ENCODE results near the gene APBA1. TPM values are rescaled to one million over a fixed set of nuclear protein-coding genes. Genes with fewer than 3 reads are reported as not detected.
"Not testable (repeated sequence)": the region's sequence is repeated elsewhere in the genome, so short reads cannot be mapped to it uniquely, and the experiment has no call there.

APBA1 gene
- polyA plus RNA-seq, 2 donors, result 0.82 to 1.3 TPM

GRCh38 chr9:69600314-69601047 lies 71.7 kb downstream of the APBA1 start:
- Histone ChIP-seq H3K36me3 (ENCODE audit: control insufficient read depth in 2 of 2, insufficient read depth in 2 of 2, low read length in 1 of 2) (no peaks in the 10 kb centered on the region), H3K4me3 (ENCODE audit: low read depth in 1 of 2, low read length in 2 of 2) (no peak overlapping the region), H3K9me3 (ENCODE audit: control insufficient read depth in 2 of 2, insufficient read depth in 1 of 2, low read depth in 1 of 2, low read length in 1 of 2) (no peaks in the 10 kb centered on the region), H3K27me3 (ENCODE audit: control insufficient read depth in 1 of 2, insufficient read depth in 2 of 2, low read length in 2 of 2) (no peaks in the 10 kb centered on the region), H3K27ac (ENCODE audit: low read depth in 2 of 2, low read length in 1 of 2) (no peak overlapping the region), H3K4me1 (ENCODE audit: control insufficient read depth in 2 of 2, insufficient read depth in 2 of 2, low read length in 1 of 2) (no peaks in the 10 kb centered on the region)
- 86 to 88% methylated on average over 7 of the region's 7 CpGs for WGBS, 2 donors

DNA sequence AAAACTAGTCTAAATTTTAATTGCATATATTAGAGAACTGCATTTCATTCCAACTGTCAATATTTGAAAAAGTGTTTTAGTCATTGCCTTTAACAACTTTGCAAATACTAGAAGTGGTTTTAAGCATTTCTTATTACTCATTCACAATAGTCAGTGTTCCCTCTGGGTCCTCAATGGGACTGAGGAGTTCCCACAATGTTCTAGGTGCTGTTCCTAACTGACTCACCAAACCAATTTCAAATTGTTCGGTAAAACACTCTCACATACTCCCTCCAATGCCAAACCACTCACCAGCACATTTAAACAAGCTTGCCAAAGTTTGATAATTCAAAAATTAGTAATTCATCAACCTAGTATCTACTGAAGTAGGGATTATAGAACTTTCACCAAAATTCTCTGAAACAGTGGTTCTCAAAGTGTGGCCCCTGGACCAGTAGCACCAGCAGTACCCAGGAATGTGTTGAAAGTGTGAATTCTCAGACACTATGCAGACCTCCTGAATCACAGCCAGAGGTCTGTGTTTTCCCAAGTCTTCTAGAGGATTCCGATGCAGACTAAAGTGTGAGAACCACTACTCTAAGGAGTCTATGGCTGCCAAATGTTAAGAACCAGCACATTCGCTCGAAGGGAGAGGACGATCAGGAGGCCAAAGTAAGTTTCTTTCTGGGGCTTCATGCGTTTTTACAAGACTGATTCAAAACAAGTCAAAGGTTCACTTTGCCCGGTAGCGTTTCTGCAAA lies 72.8 kb downstream of the APBA1 start:
- Histone ChIP-seq H3K27ac (ENCODE audit: low read depth in 2 of 2, low read length in 1 of 2) (no peak overlapping the region), H3K27me3 (ENCODE audit: control insufficient read depth in 1 of 2, insufficient read depth in 2 of 2, low read length in 2 of 2) (no peaks in the 10 kb centered on the region), H3K36me3 (ENCODE audit: control insufficient read depth in 2 of 2, insufficient read depth in 2 of 2, low read length in 1 of 2) (no peaks in the 10 kb centered on the region), H3K9me3 (ENCODE audit: control insufficient read depth in 2 of 2, insufficient read depth in 1 of 2, low read depth in 1 of 2, low read length in 1 of 2) (no peaks in the 10 kb centered on the region), H3K4me3 (ENCODE audit: low read depth in 1 of 2, low read length in 2 of 2) (no peak overlapping the region), H3K4me1 (ENCODE audit: control insufficient read depth in 2 of 2, insufficient read depth in 2 of 2, low read length in 1 of 2) (no peaks in the 10 kb centered on the region)
- 80 to 83% methylated on average over 8 of the region's 8 CpGs for WGBS, 2 donors

DNA sequence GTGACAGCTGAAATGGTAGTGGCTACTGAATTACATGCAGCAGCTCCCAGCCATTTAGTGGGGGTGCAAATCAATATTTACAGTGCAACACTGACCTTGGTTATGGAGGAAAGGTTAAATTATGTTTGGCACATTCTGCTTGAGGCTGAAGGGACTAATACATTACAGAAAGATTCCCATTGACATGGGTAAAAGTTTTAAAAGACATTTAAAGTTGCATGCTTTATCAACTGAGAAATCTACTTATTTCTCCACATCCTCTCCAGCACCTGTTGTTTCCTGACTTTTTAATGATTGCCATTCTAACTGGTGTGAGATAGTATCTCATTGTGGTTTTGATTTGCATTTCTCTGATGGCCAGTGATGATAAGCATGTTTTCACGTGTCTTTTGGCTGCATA lies 75.3 kb downstream of the APBA1 start:
- 47 to 51% methylated on average over 1 of the region's 1 CpG for WGBS, 2 donors
- not testable (repeated sequence) for H3K4me1 ChIP-seq (ENCODE audit: control insufficient read depth in 2 of 2, insufficient read depth in 2 of 2, low read length in 1 of 2); H3K36me3 ChIP-seq (ENCODE audit: control insufficient read depth in 2 of 2, insufficient read depth in 2 of 2, low read length in 1 of 2); H3K27me3 ChIP-seq (ENCODE audit: control insufficient read depth in 1 of 2, insufficient read depth in 2 of 2, low read length in 2 of 2); H3K4me3 ChIP-seq (ENCODE audit: low read depth in 1 of 2, low read length in 2 of 2); H3K27ac ChIP-seq (ENCODE audit: low read depth in 2 of 2, low read length in 1 of 2); H3K9me3 ChIP-seq (ENCODE audit: control insufficient read depth in 2 of 2, insufficient read depth in 1 of 2, low read depth in 1 of 2, low read length in 1 of 2)

DNA sequence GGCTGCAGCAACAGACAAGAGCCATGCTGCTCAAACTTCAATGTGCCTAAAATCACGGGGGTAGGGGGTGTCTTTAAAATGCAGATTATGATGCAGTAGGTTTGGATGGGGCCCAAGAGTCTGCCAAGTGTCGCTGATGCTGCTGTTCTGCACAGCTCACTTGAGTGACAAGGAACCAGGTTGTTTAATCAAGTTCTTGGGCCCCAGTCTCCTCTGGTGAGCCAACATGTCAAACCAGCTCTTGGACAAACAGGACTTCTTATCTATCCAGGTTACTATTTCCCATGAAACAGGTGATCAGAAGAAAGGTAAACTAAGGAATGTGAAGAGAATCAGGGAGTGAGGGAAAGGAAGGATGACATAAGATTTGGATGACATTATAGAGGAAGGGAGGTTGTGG lies 78.0 kb downstream of the APBA1 start:
- Histone ChIP-seq H3K4me1 (ENCODE audit: control insufficient read depth in 2 of 2, insufficient read depth in 2 of 2, low read length in 1 of 2) (no peaks in the 10 kb centered on the region), H3K27ac (ENCODE audit: low read depth in 2 of 2, low read length in 1 of 2) (no peak overlapping the region), H3K36me3 (ENCODE audit: control insufficient read depth in 2 of 2, insufficient read depth in 2 of 2, low read length in 1 of 2) (no peaks in the 10 kb centered on the region), H3K27me3 (ENCODE audit: control insufficient read depth in 1 of 2, insufficient read depth in 2 of 2, low read length in 2 of 2) (no peaks in the 10 kb centered on the region), H3K4me3 (ENCODE audit: low read depth in 1 of 2, low read length in 2 of 2) (no peak overlapping the region), H3K9me3 (ENCODE audit: control insufficient read depth in 2 of 2, insufficient read depth in 1 of 2, low read depth in 1 of 2, low read length in 1 of 2) (no peaks in the 10 kb centered on the region)
- WGBS, 2 donors, result 36 to 43% methylated on average over 2 of the region's 2 CpGs

DNA sequence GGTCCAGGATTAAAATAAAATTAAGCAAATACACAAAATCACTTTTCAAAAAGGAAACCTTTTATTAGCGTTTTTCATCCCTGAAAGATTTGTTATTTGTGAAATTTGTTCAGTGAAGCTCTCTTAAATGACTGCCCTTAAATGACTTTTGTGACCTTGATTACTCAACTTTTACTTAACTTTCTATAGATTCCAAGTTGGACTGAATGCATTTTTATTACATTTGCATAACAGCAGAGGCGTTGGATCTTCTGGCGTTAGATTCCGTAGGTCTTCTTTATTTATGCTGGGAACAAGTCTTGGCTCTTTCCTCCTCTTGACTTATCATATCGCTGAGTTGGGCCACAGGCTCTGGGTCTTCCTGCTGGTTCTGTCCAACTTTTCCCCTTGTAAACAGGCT lies 78.4 kb downstream of the APBA1 start:
- no peaks in the 10 kb centered on the region for H3K27me3 ChIP-seq (ENCODE audit: control insufficient read depth in 1 of 2, insufficient read depth in 2 of 2, low read length in 2 of 2)
- no peak overlapping the region for H3K27ac ChIP-seq (ENCODE audit: low read depth in 2 of 2, low read length in 1 of 2)
- 77 to 83% methylated on average over 5 of the region's 5 CpGs for WGBS, 2 donors
- H3K4me1 ChIP-seq (ENCODE audit: control insufficient read depth in 2 of 2, insufficient read depth in 2 of 2, low read length in 1 of 2), result no peaks in the 10 kb centered on the region
- no peaks in the 10 kb centered on the region for H3K9me3 ChIP-seq (ENCODE audit: control insufficient read depth in 2 of 2, insufficient read depth in 1 of 2, low read depth in 1 of 2, low read length in 1 of 2)
- no peaks in the 10 kb centered on the region for H3K36me3 ChIP-seq (ENCODE audit: control insufficient read depth in 2 of 2, insufficient read depth in 2 of 2, low read length in 1 of 2)
- no peak overlapping the region for H3K4me3 ChIP-seq (ENCODE audit: low read depth in 1 of 2, low read length in 2 of 2)

DNA sequence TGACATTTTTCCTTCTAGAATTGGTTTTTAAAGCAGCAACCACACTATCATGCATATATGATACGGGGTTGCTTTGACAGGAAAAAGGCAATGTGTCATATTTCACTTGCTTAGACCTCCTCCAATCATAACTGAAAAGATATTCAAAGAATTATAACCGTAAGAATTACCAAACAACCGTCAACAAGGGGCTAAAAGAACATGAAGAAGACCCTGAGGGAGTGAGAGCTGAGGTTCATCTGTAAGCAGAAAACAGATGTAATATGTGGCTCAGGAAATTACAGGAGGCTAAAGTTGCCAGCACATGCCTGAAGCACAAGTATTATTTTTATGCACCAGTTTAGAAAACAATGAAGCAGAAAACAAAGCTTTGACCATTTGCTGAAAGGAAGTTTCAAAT lies 78.9 kb downstream of the APBA1 start:
- H3K4me1 ChIP-seq (ENCODE audit: control insufficient read depth in 2 of 2, insufficient read depth in 2 of 2, low read length in 1 of 2), result no peaks in the 10 kb centered on the region
- no peaks in the 10 kb centered on the region for H3K27me3 ChIP-seq (ENCODE audit: control insufficient read depth in 1 of 2, insufficient read depth in 2 of 2, low read length in 2 of 2)
- H3K36me3 ChIP-seq (ENCODE audit: control insufficient read depth in 2 of 2, insufficient read depth in 2 of 2, low read length in 1 of 2), result no peaks in the 10 kb centered on the region
- no peak overlapping the region for H3K27ac ChIP-seq (ENCODE audit: low read depth in 2 of 2, low read length in 1 of 2)
- no peaks in the 10 kb centered on the region for H3K9me3 ChIP-seq (ENCODE audit: control insufficient read depth in 2 of 2, insufficient read depth in 1 of 2, low read depth in 1 of 2, low read length in 1 of 2)
- 52 to 63% methylated on average over 3 of the region's 3 CpGs for WGBS, 2 donors
- no peak overlapping the region for H3K4me3 ChIP-seq (ENCODE audit: low read depth in 1 of 2, low read length in 2 of 2)

DNA sequence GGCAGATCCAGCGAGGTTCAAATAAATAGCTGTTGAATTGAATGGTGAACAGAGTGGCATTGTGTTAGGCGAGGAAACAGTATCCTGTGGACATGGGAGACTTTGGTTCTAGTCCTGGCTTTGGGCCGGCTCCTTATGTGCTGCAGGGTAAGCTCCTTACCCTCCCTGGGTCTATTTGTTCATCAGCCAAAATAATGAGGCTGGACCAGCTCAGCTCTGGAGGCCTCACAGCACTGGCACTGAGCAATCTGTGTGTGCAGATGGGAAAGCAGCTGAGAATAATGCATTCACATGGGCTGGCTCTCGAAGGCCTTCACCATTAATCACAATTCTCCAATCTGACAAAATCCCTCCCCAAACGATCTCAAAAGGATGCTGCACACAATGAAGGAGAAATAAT lies 81.9 kb downstream of the APBA1 start:
- H3K4me3 ChIP-seq (ENCODE audit: low read depth in 1 of 2, low read length in 2 of 2), result no peak overlapping the region
- no peaks in the 10 kb centered on the region for H3K9me3 ChIP-seq (ENCODE audit: control insufficient read depth in 2 of 2, insufficient read depth in 1 of 2, low read depth in 1 of 2, low read length in 1 of 2)
- no peak overlapping the region for H3K27ac ChIP-seq (ENCODE audit: low read depth in 2 of 2, low read length in 1 of 2)
- 82 to 84% methylated on average over 5 of the region's 5 CpGs for WGBS, 2 donors
- no peaks in the 10 kb centered on the region for H3K4me1 ChIP-seq (ENCODE audit: control insufficient read depth in 2 of 2, insufficient read depth in 2 of 2, low read length in 1 of 2)
- H3K36me3 ChIP-seq (ENCODE audit: control insufficient read depth in 2 of 2, insufficient read depth in 2 of 2, low read length in 1 of 2), result no peaks in the 10 kb centered on the region
- H3K27me3 ChIP-seq (ENCODE audit: control insufficient read depth in 1 of 2, insufficient read depth in 2 of 2, low read length in 2 of 2), result no peaks in the 10 kb centered on the region

GRCh38 chr9:69589156-69589555 lies 83.0 kb downstream of the APBA1 start:
- H3K4me1 ChIP-seq (ENCODE audit: control insufficient read depth in 2 of 2, insufficient read depth in 2 of 2, low read length in 1 of 2), result no peaks in the 10 kb centered on the region
- H3K27me3 ChIP-seq (ENCODE audit: control insufficient read depth in 1 of 2, insufficient read depth in 2 of 2, low read length in 2 of 2), result no peaks in the 10 kb centered on the region
- WGBS, 2 donors, result 82 to 85% methylated on average over 3 of the region's 3 CpGs
- no peak overlapping the region for H3K27ac ChIP-seq (ENCODE audit: low read depth in 2 of 2, low read length in 1 of 2)
- H3K36me3 ChIP-seq (ENCODE audit: control insufficient read depth in 2 of 2, insufficient read depth in 2 of 2, low read length in 1 of 2), result no peaks in the 10 kb centered on the region
- H3K4me3 ChIP-seq (ENCODE audit: low read depth in 1 of 2, low read length in 2 of 2), result no peak overlapping the region
- H3K9me3 ChIP-seq (ENCODE audit: control insufficient read depth in 2 of 2, insufficient read depth in 1 of 2, low read depth in 1 of 2, low read length in 1 of 2), result no peaks in the 10 kb centered on the region

DNA sequence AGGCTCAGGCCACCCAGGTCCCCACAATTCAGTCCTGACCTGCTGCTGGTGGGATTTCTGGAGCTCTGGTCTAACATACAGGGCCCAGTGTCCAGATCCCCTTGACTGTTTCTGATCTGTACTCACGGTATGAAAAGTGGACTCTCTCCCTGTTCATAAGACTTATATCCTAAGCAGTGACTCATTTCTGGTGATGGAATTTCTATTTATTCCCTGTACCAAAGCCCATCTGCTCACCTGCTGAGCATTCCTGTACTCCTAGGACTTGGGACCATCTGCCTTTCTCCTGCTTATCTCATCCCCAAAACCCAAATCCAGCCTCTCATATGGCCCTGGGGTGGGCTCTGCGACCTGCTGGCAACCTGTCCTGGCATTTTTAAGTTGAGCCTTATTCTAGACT lies 86.6 kb downstream of the APBA1 start:
- WGBS, 2 donors, result 73 to 81% methylated on average over 2 of the region's 2 CpGs

DNA sequence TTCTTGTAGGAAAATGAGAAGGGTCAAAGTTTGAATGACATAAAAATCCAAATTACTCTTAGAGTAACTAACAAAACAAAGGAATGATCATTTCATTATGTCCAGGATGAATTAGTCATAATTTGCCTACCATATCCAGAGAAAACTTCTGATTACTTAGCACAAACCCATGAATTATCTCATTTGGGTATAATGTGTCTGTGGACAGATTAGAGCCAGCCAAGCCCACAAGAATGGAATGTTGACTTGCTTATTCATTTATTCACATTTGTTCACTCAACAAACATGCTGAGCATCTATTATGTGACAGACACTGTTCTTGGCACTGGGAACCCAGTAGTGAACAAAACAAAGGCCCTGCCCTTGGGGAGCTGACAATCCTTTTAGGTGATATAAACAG lies 87.4 kb downstream of the APBA1 start:
- Histone ChIP-seq H3K27me3 (ENCODE audit: control insufficient read depth in 1 of 2, insufficient read depth in 2 of 2, low read length in 2 of 2) (no peaks in the 10 kb centered on the region), H3K36me3 (ENCODE audit: control insufficient read depth in 2 of 2, insufficient read depth in 2 of 2, low read length in 1 of 2) (no peaks in the 10 kb centered on the region), H3K4me1 (ENCODE audit: control insufficient read depth in 2 of 2, insufficient read depth in 2 of 2, low read length in 1 of 2) (peaks cover 0 to 3% of the 10 kb centered on the region in 2 donors), H3K9me3 (ENCODE audit: control insufficient read depth in 2 of 2, insufficient read depth in 1 of 2, low read depth in 1 of 2, low read length in 1 of 2) (no peaks in the 10 kb centered on the region), H3K4me3 (ENCODE audit: low read depth in 1 of 2, low read length in 2 of 2) (no peak overlapping the region), H3K27ac (ENCODE audit: low read depth in 2 of 2, low read length in 1 of 2) (no peak overlapping the region)

More for the DNA sequence above, 86.6 kb downstream of the APBA1 start:
- Histone ChIP-seq H3K27ac (ENCODE audit: low read depth in 2 of 2, low read length in 1 of 2) (no peak overlapping the region), H3K4me3 (ENCODE audit: low read depth in 1 of 2, low read length in 2 of 2) (no peak overlapping the region), H3K4me1 (ENCODE audit: control insufficient read depth in 2 of 2, insufficient read depth in 2 of 2, low read length in 1 of 2) (peaks cover 0 to 3% of the 10 kb centered on the region in 2 donors), H3K27me3 (ENCODE audit: control insufficient read depth in 1 of 2, insufficient read depth in 2 of 2, low read length in 2 of 2) (no peaks in the 10 kb centered on the region), H3K36me3 (ENCODE audit: control insufficient read depth in 2 of 2, insufficient read depth in 2 of 2, low read length in 1 of 2) (no peaks in the 10 kb centered on the region), H3K9me3 (ENCODE audit: control insufficient read depth in 2 of 2, insufficient read depth in 1 of 2, low read depth in 1 of 2, low read length in 1 of 2) (no peaks in the 10 kb centered on the region)
